Natural killer cell (primary cell): Measurements from ENCODE around the gene CDKAL1. TPM values are rescaled to one million over a fixed set of nuclear protein-coding genes. Genes with fewer than 3 reads are reported as not detected.

Experiments used
- ATAC-seq, 3 donors: fragments of 150-1000 bp in 2 of 3; fragments of 200-7000 bp in 1 of 3; cut with Tn5 transposase; 1 replicate in 1 of 3; 2 replicates in 2 of 3; pipeline ENCODE4 v1.10.0; 2021; ENCODE audit warnings: mild to moderate bottlenecking in 2 of 3, moderate library complexity in 2 of 3
- DNase-seq, 2 donors: peaks; one replicate each; pipeline versions ENCODE4 v3.0.0 to v3.0.0-alpha.2; 2013 to 2021; ENCODE audit warnings: mixed read lengths in 1 of 2
- H3K27ac ChIP-seq: one replicate; pipeline ENCODE4 v1.5.1; 2013; ENCODE audit warnings: mild to moderate bottlenecking, low read length
- H3K27me3 ChIP-seq: one replicate; pipeline ENCODE4 v1.6.1; 2013; ENCODE audit warnings: low read length; ENCODE audit not compliant: control insufficient read depth, insufficient read depth
- H3K36me3 ChIP-seq: one replicate; pipeline ENCODE4 v1.6.1; 2013; ENCODE audit warnings: low read length; ENCODE audit not compliant: control insufficient read depth, insufficient read depth
- H3K4me1 ChIP-seq: one replicate; pipeline ENCODE4 v1.6.1; 2013; ENCODE audit warnings: low read length; ENCODE audit not compliant: control insufficient read depth, insufficient read depth
- H3K4me3 ChIP-seq: one replicate; pipeline ENCODE4 v1.5.1; 2013; ENCODE audit warnings: low read length
- H3K9me3 ChIP-seq: one replicate; pipeline ENCODE4 v1.6.1; 2013; ENCODE audit warnings: low read length; ENCODE audit not compliant: control insufficient read depth, insufficient read depth
- H3K27ac Mint-ChIP-seq, 2 donors: one replicate each; pipeline ENCODE4 v1.8.0; 2022; ENCODE audit warnings: mild to moderate bottlenecking in 2 of 2, mixed read lengths in 2 of 2, moderate library complexity in 1 of 2
- H3K27me3 Mint-ChIP-seq, 2 donors: one replicate each; pipeline ENCODE4 v1.8.0; 2022; ENCODE audit warnings: low read depth in 2 of 2, mixed read lengths in 2 of 2
- H3K36me3 Mint-ChIP-seq: one replicate; pipeline ENCODE4 v1.8.0; 2022; ENCODE audit warnings: mixed read lengths
- H3K4me1 Mint-ChIP-seq, 2 donors: one replicate each; pipeline ENCODE4 v1.8.0; 2022; ENCODE audit warnings: mixed read lengths in 2 of 2
- H3K4me3 Mint-ChIP-seq: one replicate; pipeline ENCODE4 v1.8.0; 2022; ENCODE audit warnings: mild to moderate bottlenecking, moderate library complexity, mixed read lengths
- H3K9me3 Mint-ChIP-seq, 2 donors: one replicate each; pipeline ENCODE4 v1.8.0; 2022; ENCODE audit warnings: mixed read lengths in 2 of 2
- WGBS: methylation state at CpG from one replicate; pipeline ENCODE4 v1.1.7; 2013; ENCODE audit warnings: missing lambda C conversion rate; ENCODE audit not compliant: insufficient coverage; 5-methylcytosine and 5-hydroxymethylcytosine counted together
- intact Hi-C: fragments of 100-400 bp; cut with micrococcal nuclease; formaldehyde crosslinking; loops from one replicate; pipeline ENCODE4 v1.14.2; 2022
- total RNA-seq, 4 donors: library from RNA; stranded (reverse); fragments of 120-200 nt in 1 of 4; gene quantifications; one replicate each; pipeline versions ENCODE4 v1.2.3 to v1.2.4, GENCODE V29; 2013 to 2022
- TF ChIP-seq, protein P1 (sequence below): fragments of 200-600 bp; IDR thresholded peaks from one replicate; pipeline ENCODE4 v1.8.0; 2022; ENCODE audit warnings: antibody characterized with exemption

CDKAL1 gene
- total RNA-seq, 3 donors from 2014 or later (not counting 1 experiment from before 2014, with no cell fraction given) = 26.0 to 32.8 (median 28.9) TPM

DNA sequence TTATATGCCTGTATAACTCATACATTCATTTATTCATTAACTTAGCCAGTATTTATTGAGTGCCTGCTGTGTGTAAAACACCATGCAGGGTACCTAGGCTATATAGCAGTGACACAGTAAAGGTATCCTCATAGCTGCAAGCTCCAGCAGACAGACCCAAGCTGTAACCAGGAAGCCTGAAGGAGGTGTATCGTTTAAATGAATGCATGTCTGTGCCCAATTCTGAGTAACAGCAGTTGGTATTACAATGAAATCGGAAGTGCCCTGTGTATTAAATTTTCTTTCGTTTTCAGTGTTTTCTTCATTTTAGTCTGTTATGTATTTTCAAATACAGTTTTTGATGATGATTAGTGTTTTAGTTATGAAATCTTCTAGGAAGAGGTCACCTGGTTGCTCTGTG, 573.5 kb downstream of the CDKAL1 start:
- H3K9me3 Mint-ChIP-seq = no peaks in the 10 kb centered on the region
- ATAC-seq (no peak), DNase-seq (no peak)
- TF ChIP-seq, protein P1, sequence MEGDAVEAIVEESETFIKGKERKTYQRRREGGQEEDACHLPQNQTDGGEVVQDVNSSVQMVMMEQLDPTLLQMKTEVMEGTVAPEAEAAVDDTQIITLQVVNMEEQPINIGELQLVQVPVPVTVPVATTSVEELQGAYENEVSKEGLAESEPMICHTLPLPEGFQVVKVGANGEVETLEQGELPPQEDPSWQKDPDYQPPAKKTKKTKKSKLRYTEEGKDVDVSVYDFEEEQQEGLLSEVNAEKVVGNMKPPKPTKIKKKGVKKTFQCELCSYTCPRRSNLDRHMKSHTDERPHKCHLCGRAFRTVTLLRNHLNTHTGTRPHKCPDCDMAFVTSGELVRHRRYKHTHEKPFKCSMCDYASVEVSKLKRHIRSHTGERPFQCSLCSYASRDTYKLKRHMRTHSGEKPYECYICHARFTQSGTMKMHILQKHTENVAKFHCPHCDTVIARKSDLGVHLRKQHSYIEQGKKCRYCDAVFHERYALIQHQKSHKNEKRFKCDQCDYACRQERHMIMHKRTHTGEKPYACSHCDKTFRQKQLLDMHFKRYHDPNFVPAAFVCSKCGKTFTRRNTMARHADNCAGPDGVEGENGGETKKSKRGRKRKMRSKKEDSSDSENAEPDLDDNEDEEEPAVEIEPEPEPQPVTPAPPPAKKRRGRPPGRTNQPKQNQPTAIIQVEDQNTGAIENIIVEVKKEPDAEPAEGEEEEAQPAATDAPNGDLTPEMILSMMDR = no peak
- H3K36me3 ChIP-seq = no peaks in the 10 kb centered on the region
- no peaks in the 10 kb centered on the region for H3K36me3 Mint-ChIP-seq
- H3K4me1 ChIP-seq = peaks cover under 1% of the 10 kb centered on the region
- 91% methylated on average over 3 of the region's 3 CpGs for WGBS
- H3K4me3 Mint-ChIP-seq = no peak overlapping the region
- no peak overlapping the region for H3K4me3 ChIP-seq
- H3K4me1 Mint-ChIP-seq = peaks cover 0 to 6% of the 10 kb centered on the region in 2 donors
- no peak overlapping the region for H3K27ac ChIP-seq
- no peaks in the 10 kb centered on the region for H3K27me3 Mint-ChIP-seq
- H3K27me3 ChIP-seq = no peaks in the 10 kb centered on the region
- H3K27ac Mint-ChIP-seq = no peak overlapping the region
- H3K9me3 ChIP-seq = no peaks in the 10 kb centered on the region
- intact Hi-C loops = no loop called here

DNA sequence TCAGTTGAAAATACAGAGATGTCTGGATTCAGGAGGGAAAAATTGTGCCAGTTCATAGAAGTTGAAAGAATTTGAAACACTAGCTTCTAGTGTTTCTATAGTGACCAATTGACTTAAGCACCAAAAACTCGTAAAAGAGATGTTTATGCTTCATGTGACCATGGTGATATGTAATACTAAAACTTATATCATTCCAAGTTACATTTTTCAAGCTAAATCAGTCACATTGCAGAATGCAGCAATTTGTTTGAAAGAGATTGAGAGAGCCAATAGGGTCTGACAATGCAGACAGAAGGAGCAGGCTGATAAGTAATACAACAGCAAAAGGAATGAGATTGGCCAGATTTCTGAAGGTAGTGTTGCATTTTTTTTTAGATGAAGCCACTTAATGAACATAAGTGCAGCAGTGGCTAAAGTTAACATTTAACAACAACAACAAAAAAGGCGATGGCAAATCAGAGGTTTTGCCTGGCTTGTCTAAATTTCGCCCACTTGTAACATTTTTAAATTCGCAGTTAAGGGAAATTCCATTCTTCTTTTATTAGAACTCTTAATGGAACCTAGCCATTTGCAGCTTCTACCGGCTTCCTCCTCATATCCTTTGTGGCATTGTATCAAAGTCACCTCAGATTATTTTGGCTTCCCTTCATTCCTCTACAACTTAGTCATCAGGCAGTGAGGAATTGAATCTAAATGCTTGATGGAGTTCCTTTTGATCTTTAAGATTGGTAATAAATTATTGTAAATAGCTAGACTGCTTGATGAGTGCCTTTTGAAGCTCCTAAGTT, 575.3 kb downstream of the CDKAL1 start:
- Mint-ChIP-seq H3K9me3 (no peaks in the 10 kb centered on the region), H3K27me3 (no peaks in the 10 kb centered on the region), H3K27ac (no peak overlapping the region), H3K36me3 (no peaks in the 10 kb centered on the region), H3K4me1 (peaks cover 0 to 5% of the 10 kb centered on the region in 2 donors), H3K4me3 (no peak overlapping the region)
- intact Hi-C loops = no loop called here
- 60% methylated on average over 4 of the region's 5 CpGs for WGBS
- H3K27ac ChIP-seq = no peak overlapping the region
- ATAC-seq (no peak), DNase-seq (no peak)
- no peak overlapping the region for H3K4me3 ChIP-seq
- no peaks in the 10 kb centered on the region for H3K36me3 ChIP-seq
- H3K4me1 ChIP-seq = no peaks in the 10 kb centered on the region
- H3K27me3 ChIP-seq = no peaks in the 10 kb centered on the region
- TF ChIP-seq, protein P1 = no peak
- H3K9me3 ChIP-seq = no peaks in the 10 kb centered on the region

GRCh38 chr6:21110684-21111083, 576.4 kb downstream of the CDKAL1 start:
- intact Hi-C loops = no loop called here
- no peak for ATAC-seq

More at GRCh38 chr6:21110684-21111083, 576.4 kb downstream of the CDKAL1 start:
- TF ChIP-seq, protein P1 = no peak
- H3K9me3 ChIP-seq = no peaks in the 10 kb centered on the region
- H3K27ac ChIP-seq = no peak overlapping the region
- no peaks in the 10 kb centered on the region for H3K4me1 ChIP-seq
- Mint-ChIP-seq H3K4me3 (no peak overlapping the region), H3K36me3 (no peaks in the 10 kb centered on the region), H3K9me3 (no peaks in the 10 kb centered on the region), H3K27ac (no peak overlapping the region), H3K4me1 (peaks cover 0 to 5% of the 10 kb centered on the region in 2 donors), H3K27me3 (no peaks in the 10 kb centered on the region)
- WGBS = 94% methylated on average over 4 of the region's 5 CpGs
- no peaks in the 10 kb centered on the region for H3K36me3 ChIP-seq
- no peak overlapping the region for H3K4me3 ChIP-seq
- no peak for DNase-seq
- H3K27me3 ChIP-seq = no peaks in the 10 kb centered on the region
